Measurements from ENCODE around the gene SKIC8.
"Not testable (repeated sequence)": the region's sequence is repeated elsewhere in the genome, so short reads cannot be mapped to it uniquely, and the experiment has no call there.

The SKIC8 gene

GRCh38 chr15:78255421-78256043, 43.9 kb downstream of the SKIC8 start:
- DNase-seq (ENCODE audit: low read depth): no peak

DNA sequence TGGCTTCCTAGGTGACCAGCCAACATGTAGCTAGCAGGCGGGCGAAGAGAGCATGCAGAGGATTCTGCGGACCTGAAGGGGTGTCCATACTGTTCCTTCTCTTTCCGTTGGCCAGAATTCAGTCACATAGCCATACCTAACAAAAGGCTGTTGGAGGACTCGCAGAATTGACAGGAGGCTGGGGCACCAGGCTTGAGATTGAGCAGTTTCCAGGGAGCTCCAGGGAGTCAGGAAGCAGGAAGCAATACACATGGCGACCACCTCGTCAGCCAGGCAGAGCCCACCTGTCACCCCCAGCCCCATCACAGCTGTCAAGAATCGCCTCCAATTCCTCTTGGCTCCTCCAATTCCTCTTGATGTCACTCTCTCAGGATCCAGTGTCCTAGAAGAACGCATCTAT, 48.3 kb downstream of the SKIC8 start:
- DNase-seq (ENCODE audit: low read depth): no peak

GRCh38 chr15:78249131-78249530, 50.3 kb downstream of the SKIC8 start:
- DNase-seq (ENCODE audit: low read depth): no peak

- no peak for DNase-seq (ENCODE audit: low read depth)
These were observed 51.5 kb downstream of the SKIC8 start for GRCh38 chr15:78247911-78248310.

DNA sequence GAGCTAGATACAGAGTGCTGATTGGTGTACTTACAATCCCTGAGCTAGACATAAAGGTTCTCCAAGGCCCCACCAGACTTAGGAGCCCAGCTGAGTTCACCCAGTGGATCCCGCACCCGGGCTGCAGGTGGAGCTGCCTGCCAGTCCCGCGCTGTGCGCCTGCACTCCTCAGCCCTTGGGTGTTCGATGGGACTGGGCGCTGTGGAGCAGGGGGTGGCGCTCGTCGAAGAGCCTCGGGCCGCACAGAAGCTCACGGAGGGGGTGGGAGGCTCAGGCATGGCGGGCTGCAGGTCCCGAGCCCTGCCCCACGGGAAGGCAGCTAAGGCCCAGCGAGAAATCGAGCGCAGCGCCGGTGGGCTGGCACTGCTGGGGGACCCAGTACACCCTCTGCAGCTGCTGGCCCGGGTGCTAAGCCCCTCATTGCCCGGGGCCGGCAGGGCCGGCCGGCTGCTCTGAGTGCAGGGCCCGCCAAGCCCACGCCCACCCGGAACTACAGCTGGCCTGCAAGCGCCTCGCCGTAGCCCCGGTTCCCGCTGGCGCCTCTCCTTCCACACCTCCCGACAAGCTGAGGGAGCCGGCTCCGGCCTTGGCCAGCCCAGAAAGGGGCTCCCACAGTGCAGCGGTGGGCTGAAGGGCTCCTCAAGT, 53.3 kb downstream of the SKIC8 start:
- not testable (repeated sequence) for DNase-seq (ENCODE audit: low read depth)

- DNase-seq (ENCODE audit: low read depth): not testable (repeated sequence)
These were observed 54.0 kb downstream of the SKIC8 start for GRCh38 chr15:78245392-78245791.

DNA sequence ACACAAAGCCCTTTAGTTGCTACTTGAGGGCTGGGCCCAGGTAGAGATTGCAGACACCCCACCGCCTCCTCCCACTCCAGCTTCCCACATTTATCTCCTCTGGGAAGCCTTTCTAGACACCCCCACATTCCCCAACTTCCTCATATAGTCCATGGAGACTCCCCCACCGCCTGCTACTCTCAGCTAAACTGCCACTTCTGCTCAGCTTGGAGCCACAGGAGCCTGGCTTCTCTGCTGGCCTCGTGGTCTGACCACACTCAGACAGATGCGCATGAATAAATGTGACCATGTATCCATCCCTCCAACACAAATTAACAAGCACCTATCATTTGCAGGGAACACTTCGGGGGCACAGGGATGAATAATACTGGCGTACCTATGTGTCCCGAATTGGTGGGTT, 54.5 kb downstream of the SKIC8 start:
- no peak for DNase-seq (ENCODE audit: low read depth)

DNA sequence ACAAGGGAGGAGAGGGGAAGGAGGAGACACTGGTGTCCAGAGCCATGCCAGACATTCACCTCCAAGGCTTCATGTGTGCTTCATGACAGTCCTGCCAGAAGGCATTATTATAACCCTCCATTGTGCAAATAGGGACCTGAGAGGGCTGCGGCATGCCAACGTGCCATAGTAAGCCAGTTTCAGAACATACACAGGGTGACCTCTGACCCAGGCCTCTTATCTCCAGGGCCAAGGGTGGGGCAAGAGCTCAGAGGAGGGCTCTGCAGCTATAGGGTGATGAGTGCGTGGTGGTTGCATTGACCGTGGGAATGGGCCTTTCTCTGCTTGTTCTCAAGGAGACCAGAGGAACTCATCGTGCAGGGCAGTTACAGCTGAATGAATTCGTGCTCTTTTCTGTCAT, 55.3 kb downstream of the SKIC8 start:
- DNase-seq (ENCODE audit: low read depth): no peak

- DNase-seq (ENCODE audit: low read depth): peak; percentile 53
These were observed 55.9 kb downstream of the SKIC8 start for GRCh38 chr15:78243491-78243941.

DNA sequence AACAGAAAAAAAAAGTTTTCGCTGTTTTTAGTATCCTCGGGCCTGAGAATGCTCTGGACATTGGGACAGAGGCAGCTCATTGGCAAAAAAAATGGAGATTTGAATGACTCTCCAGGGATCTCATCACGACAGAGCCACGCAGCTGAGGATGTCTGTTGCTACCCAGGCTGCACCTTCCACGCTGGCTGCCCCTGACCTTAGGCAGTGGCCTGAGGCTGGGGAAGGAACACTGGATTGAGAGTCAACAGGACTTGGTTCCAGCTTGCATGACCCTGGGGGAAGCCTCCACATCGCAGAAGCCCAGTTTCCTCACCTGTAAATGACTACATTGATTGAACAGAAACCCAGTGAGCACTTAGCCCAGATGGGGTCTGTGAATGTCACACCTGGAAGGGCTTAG, 56.4 kb downstream of the SKIC8 start:
- DNase-seq (ENCODE audit: low read depth): no peak

- peak; percentile 29 for DNase-seq (ENCODE audit: low read depth)
These were observed 57.3 kb downstream of the SKIC8 start for GRCh38 chr15:78242128-78242527.

DNA sequence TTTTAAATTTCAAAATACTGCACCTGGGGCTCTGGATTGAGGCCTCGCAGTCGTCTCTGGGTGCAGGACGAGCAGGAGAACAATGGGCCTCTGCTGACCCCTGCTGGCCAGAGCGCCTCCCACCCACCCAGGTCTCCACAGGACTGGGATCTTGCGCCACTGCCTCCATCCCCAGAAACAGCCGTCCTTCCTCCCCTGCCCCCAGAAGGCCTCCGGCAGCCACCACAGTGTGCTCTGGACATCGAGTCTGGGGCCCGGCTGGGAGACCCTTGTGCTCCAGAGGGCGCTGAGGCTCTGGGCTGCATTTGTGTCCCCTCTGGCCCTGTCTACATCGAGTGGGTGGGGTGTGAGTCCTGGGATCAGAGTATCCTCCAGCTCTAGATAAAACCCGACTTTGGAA, 58.4 kb downstream of the SKIC8 start:
- peak; percentile 75 for DNase-seq (ENCODE audit: low read depth)

GRCh38 chr15:78239811-78240210, 59.6 kb downstream of the SKIC8 start:
- DNase-seq (ENCODE audit: low read depth): no peak

DNA sequence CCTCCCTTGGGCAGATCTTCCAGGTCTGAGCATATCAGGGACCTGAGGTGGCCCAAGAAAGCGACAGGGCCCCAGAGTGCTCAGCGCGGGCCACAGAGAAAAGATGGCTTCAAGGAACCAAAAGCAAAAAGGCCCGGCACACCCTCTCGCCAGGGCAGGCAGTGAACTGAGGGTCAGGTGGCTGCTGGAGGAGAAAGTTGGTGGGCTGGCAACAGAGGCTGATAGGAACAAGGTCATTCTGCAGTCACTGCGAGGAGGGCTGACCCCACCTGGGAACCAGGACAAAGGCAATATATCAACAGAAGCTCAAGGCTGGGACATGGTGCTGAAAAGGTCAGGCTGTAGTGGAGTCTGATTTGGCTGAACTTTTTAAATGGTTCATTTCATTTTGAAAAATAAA, 62.3 kb downstream of the SKIC8 start:
- no peak for DNase-seq (ENCODE audit: low read depth)

DNA sequence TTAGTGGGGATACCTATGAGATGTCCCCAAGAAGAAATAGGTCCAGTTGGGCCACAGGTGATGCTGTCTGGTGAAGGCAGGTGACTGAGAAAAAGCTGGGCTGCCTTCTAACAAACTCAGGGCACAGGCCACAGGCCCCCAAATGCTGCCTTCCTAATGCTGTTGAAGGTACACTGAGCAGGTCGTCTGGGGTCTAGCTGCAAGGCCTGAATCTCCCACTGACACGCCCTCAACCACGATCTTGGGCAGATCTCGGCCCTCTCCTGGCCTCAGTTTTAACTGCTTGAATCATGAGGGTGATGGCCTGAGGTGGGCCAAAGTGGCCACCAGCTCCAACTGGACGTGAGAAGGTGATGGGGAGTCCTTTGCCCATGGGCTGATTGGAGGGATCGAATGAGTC, 62.9 kb downstream of the SKIC8 start:
- DNase-seq (ENCODE audit: low read depth): no peak

GRCh38 chr15:78234515-78235040, 64.8 kb downstream of the SKIC8 start, which contains the start of gene ACSBG1:
ACSBG1 (minus strand) TSS chr15:78234565; CDS start chr15:78234501, 64 bp downstream.
- DNase-seq (ENCODE audit: low read depth): no peak

- no peak for DNase-seq (ENCODE audit: low read depth)
These were observed 65.9 kb downstream of the SKIC8 start for GRCh38 chr15:78233496-78233895.
